Fibroblast of the aortic adventitia (primary cell): ENCODE data around the gene CNBP. TPM values are rescaled to one million over a fixed set of nuclear protein-coding genes. Genes with fewer than 3 reads are reported as not detected.
"Not testable (repeated sequence)": the region's sequence is repeated elsewhere in the genome, so short reads cannot be mapped to it uniquely, and the experiment has no call there.

Experiments used
- DNase-seq: peaks from one replicate; pipeline ENCODE4 v3.0.0-alpha.2; 2010; ENCODE audit warnings: low read depth
- H3K4me3 ChIP-seq: 2 replicates; pipeline ENCODE4 v1.5.1; 2011; ENCODE audit warnings: low read depth, mild to moderate bottlenecking, control low read depth, low read length, moderate library complexity
- total RNA-seq: library from RNA; depleted of rRNA; stranded (reverse); fragments of >200 nt; gene quantifications from 2 replicates; pipeline ENCODE4 v1.2.3, GENCODE V29; 2012; ENCODE audit warnings: low replicate concordance
- TF ChIP-seq, protein P1 (sequence below): IDR thresholded peaks from 2 replicates; pipeline ENCODE4 v1.5.1; 2011; ENCODE audit warnings: mild to moderate bottlenecking, low read length, control low read depth, inconsistent platforms; ENCODE audit not compliant: insufficient read depth

CNBP gene
- total RNA-seq, 1 donor, result 286 TPM

DNA sequence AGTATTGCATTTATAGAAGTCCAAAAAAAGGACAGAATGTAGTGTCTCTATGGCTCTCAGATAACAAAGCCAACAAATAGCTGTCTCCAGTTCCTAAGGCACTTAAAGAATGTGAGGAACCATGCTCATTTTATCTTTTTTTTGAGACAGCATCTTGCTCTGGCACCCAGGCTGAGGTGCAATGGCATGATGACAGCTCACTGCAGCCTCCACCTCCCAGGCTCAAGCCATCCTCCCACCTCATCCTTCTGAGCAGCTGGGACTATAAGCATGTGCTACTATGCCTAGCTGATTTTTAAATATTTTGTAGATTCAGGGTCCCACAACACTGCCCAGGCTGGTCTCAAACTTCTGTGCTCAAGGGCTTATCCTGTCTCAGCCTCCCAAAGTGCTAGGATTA is 38.9 kb downstream of the CNBP start:
- TF ChIP-seq, protein P1, sequence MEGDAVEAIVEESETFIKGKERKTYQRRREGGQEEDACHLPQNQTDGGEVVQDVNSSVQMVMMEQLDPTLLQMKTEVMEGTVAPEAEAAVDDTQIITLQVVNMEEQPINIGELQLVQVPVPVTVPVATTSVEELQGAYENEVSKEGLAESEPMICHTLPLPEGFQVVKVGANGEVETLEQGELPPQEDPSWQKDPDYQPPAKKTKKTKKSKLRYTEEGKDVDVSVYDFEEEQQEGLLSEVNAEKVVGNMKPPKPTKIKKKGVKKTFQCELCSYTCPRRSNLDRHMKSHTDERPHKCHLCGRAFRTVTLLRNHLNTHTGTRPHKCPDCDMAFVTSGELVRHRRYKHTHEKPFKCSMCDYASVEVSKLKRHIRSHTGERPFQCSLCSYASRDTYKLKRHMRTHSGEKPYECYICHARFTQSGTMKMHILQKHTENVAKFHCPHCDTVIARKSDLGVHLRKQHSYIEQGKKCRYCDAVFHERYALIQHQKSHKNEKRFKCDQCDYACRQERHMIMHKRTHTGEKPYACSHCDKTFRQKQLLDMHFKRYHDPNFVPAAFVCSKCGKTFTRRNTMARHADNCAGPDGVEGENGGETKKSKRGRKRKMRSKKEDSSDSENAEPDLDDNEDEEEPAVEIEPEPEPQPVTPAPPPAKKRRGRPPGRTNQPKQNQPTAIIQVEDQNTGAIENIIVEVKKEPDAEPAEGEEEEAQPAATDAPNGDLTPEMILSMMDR, result no peak
- no peak overlapping the region for H3K4me3 ChIP-seq
- no peak for DNase-seq

DNA sequence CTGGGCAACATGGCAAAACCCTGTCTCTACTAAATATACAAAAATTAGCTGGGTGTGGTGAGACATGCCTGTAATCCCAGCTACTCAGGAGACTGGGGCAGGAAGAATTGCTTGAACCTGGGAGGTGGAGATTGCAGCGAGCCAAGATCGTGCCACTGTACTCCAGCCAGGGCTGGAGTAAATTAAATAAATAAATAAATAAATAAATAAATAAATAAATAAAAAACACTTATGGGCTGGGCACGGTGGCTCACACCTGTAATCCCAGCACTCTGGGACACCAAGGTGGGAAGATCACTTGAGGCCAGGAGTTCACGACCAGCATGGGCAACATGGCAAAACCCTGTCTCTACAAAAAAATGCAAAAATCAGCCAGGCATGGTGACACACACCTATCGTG is 42.7 kb downstream of the CNBP start:
- H3K4me3 ChIP-seq, DNase-seq: not testable (repeated sequence)

DNA sequence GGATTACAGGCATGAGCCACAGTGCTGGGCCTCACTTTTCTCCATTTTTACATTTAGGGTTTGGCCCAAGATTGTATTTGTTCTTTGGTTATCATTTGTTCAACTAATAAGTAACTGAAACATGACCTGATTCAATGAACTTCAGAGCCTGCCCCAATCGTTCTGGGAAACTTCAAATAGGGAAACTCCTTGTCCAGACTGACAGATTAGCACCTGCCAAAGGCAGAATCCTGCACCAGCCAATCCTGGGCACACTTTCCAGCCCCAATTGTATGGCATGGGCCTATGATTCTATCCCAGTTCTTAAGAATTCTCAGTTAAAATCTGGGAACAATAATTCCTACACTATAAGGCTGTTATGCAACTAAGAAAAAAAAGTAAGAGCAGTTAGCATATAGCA is 43.8 kb downstream of the CNBP start:
- no peak overlapping the region for H3K4me3 ChIP-seq
- TF ChIP-seq, protein P1, result no peak
- no peak for DNase-seq

DNA sequence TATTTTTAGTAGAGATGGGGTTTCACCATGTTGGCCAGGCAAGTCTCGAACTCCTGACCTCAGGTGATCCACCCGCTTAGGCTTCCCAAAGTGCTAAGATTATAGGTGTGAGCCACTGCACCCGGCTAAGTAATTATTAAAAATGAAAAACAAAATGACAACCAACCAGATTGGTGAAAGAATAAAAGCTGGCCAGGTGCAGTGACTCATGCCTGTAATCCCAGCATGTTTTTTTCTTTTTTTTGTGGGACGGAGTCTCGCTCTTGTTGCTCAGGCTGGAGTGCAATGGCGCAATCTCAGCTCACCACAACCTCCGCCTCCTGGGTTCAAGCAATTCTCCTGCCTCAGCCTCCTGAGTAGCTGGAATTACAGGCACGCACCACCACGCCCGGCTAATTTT is 47.4 kb downstream of the CNBP start:
- not testable (repeated sequence) for H3K4me3 ChIP-seq, DNase-seq

DNA sequence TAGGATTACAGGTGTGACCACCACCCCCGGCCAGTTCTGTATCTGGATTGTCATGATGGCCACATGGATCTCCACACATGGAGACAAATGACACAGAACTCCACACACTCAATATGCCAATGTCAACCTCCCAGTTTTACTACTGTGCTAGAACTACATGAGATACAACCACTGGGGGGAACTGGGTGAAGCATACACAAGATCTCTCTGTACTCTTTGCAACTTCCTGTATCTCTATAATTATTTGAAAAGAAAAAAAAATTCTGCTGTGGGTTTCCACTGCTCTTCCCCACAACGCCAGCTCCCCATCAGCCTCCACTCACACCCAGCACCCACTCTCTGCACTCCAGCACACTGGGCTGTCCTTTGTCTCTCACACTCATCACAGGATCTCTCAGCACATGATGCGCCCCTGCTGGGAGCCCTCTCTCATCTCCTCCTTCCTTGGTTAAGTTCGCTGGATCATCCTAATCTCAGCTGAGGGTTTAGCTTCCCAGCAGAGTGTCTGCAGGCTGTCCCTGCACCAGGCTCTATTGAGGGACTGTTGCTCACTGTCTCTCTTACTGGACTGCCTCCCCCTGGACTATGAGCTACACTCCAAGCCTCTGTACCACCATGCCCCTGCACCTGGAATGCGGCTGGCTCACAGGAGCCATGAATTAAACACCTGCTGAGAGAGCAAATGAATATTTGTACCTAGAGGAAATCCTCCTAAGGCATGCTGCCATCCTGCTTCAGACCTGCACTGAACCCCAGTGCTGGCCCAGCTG is 51.4 kb downstream of the CNBP start:
- TF ChIP-seq, protein P1, result no peak
- DNase-seq, result no peak
- no peak overlapping the region for H3K4me3 ChIP-seq

DNA sequence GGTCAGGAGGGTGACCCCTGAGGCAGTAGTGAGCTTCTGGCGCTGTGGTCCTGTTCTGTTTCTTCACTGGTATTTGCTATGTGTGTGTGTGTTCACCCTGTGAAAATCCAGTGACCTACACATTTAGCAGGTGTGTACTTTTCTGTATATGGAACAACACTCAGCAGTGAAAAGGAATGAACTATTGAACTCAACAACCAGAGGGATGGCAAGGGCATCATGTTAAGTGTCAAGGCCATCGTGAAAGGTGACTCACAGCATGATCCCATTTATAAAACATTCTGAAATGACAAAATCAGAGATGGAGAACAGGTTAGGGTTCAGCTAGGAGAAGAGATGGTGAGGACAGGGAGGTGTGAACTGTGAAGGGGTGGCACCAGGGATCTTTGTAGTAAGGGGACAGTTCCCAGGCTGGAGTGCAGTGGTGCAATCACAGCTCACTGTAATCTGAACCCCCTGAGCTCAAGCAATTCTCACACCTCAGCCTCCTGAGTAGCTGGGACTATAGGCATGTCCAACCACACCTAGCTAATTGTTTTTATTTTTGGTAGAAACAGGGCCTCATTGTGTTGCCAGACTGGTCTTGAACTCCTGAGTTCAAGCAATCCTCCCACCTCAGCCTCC is 52.1 kb downstream of the CNBP start:
- H3K4me3 ChIP-seq, result no peak overlapping the region
- no peak for DNase-seq
- TF ChIP-seq, protein P1, result no peak

DNA sequence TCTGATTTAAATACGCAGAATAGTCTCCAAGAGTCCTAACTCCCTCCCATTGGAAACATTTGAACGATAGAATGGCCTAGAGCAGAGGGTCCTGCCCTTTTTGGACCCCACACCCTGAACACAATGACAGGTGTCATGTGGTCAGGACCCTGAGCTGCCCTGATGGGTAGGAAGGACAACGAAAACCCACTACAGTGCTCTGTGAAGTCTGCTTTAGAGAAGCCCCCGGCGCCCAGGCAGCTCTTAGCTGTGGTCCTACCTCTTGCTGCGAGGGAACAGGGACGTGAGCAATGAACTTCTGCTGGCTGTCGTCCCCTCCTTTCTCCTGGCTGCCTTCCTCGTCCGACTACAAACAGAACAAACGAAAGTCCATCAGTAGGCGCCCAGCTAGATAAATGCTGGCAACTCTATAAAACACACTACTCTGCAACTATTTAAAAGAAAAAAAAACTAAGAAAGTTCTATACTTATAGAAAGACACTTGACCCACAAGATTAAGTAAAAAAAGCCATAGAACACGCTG is 53.3 kb downstream of the CNBP start:
- TF ChIP-seq, protein P1, result no peak
- H3K4me3 ChIP-seq, result no peak overlapping the region
- DNase-seq, result no peak
